NB4 (cell line): ENCODE results near the gene ACACA.
"Not testable (repeated sequence)": the region's sequence is repeated elsewhere in the genome, so short reads cannot be mapped to it uniquely, and the experiment has no call there.

Experiments used
- DNase-seq: peaks from one replicate; pipeline ENCODE4 v3.0.0; 2010; ENCODE audit warnings: low read depth
- H3K4me3 ChIP-seq: one replicate; pipeline ENCODE4 v1.5.1; 2011; ENCODE audit warnings: mild to moderate bottlenecking, low read depth, low read length, moderate library complexity
- MYC ChIP-seq: IDR thresholded peaks from 2 replicates; pipeline ENCODE4 v1.6.1; 2011; ENCODE audit warnings: low read depth, low read length
- POLR2A ChIP-seq: IDR thresholded peaks from 2 replicates; pipeline ENCODE4 v1.6.1; 2011; ENCODE audit warnings: mild to moderate bottlenecking; ENCODE audit not compliant: insufficient read length; ENCODE audit errors: extremely low read depth
- TF ChIP-seq, protein P1 (sequence below): IDR thresholded peaks from 2 replicates; pipeline ENCODE4 v1.6.1; 2011; ENCODE audit warnings: low read depth, low read length
- TF ChIP-seq, protein P2 (sequence below): IDR thresholded peaks from one replicate; pipeline ENCODE4 v1.5.1; 2012; ENCODE audit warnings: low read depth, low read length

Gene ACACA

DNA sequence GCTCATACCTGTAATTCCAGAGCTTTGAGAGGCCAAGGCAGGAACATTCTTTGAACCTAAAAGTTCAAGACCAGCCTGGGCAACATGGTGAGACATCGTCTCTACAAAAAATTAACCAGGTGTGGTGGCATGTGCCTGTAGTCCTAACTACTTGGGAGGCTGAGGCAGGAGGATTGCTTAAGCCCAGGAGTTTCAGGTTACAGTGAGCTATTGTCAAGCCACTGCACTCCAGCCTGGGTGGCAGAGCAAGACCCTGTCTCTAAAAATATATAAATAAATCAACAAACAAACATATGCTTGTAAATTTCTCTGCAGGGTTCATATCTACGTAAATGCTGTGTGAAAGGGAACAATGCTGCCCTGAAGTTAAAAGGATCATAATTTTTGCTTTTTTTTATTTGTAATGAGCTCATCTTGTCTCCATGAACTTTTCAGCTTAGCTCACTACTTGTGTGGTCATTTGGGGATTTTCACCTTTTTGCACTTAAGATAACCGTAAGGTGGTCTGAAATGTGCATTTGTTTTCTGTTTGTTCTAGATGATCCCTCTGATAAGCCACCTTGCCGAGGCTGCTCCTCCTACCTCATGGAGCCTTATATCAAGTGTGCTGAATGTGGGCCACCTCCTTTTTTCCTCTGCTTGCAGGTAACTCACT, 16.5 kb upstream of the ACACA start:
- TF ChIP-seq POLR2A, result no peak
- TF ChIP-seq, protein P1, sequence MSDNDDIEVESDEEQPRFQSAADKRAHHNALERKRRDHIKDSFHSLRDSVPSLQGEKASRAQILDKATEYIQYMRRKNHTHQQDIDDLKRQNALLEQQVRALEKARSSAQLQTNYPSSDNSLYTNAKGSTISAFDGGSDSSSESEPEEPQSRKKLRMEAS, result no peak
- TF ChIP-seq MYC, result no peak
- TF ChIP-seq, protein P2, sequence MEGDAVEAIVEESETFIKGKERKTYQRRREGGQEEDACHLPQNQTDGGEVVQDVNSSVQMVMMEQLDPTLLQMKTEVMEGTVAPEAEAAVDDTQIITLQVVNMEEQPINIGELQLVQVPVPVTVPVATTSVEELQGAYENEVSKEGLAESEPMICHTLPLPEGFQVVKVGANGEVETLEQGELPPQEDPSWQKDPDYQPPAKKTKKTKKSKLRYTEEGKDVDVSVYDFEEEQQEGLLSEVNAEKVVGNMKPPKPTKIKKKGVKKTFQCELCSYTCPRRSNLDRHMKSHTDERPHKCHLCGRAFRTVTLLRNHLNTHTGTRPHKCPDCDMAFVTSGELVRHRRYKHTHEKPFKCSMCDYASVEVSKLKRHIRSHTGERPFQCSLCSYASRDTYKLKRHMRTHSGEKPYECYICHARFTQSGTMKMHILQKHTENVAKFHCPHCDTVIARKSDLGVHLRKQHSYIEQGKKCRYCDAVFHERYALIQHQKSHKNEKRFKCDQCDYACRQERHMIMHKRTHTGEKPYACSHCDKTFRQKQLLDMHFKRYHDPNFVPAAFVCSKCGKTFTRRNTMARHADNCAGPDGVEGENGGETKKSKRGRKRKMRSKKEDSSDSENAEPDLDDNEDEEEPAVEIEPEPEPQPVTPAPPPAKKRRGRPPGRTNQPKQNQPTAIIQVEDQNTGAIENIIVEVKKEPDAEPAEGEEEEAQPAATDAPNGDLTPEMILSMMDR, result no peak
- DNase-seq, result no peak
- no peak overlapping the region for H3K4me3 ChIP-seq

DNA sequence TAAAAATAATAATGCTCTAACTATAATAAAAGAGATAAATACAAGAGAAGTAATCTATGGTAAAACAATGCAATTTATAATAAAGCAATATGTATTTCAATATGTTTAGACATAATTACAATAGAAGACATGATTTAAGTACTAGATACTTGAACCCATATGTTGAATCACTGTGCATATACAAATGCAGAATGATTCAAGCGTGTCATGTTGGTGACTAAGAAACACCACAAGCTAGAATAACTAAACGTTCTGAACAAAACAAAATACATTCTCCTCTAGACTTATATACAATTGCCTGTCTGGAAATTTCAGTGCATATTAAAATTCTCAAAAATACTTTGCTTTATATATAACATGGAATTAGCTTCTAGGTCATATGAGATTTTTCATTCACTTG, 11.2 kb upstream of the ACACA start:
- no peak for TF ChIP-seq MYC
- TF ChIP-seq, protein P2, result no peak
- TF ChIP-seq, protein P1, result no peak
- TF ChIP-seq POLR2A, result no peak
- no peak for DNase-seq
- no peak overlapping the region for H3K4me3 ChIP-seq

DNA sequence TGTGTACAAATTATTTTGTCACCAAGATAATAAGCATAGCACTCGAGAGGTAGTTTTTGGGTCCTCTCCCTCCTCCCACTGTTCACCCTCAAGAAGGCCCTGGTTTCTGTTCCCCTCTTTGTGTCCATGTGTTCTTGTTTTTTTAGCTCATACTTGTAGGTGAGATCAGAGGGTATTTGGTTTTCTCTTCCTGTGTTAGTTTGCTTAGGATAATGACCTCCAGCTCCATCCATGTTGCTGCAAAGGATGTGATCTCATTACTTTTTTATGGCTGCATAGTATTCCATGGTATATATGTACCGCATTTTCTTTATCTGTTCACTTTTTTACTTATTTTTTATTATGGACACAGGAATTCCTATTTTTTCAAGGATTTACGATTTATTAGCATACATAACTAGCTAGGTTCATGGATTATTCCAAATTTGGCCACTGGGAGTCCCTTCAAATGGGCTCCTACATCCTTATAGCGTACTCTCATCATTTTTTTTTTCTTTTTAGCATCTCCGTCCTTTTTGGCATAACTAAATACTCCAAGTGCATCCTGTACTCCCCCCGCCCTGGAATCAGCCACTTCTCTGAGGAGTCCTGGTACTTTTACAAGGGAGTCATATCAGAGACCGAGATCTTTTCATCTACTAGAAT, 7.4 kb upstream of the ACACA start:
- H3K4me3 ChIP-seq, result no peak overlapping the region
- no peak for DNase-seq
- TF ChIP-seq POLR2A, result no peak
- TF ChIP-seq, protein P1, result no peak
- TF ChIP-seq, protein P2, result no peak
- no peak for TF ChIP-seq MYC

GRCh38 chr17:37410357-37410756, 3.7 kb upstream of the ACACA start:
- TF ChIP-seq POLR2A, result no peak
- TF ChIP-seq MYC, result no peak
- TF ChIP-seq, protein P2, result no peak
- TF ChIP-seq, protein P1, result no peak
- DNase-seq, result no peak
- H3K4me3 ChIP-seq, result no peak overlapping the region

GRCh38 chr17:37408145-37408479, 1.5 kb upstream of the ACACA start:
- H3K4me3 ChIP-seq, result peak overlapping the region; percentile 88
- DNase-seq, result not testable (repeated sequence)

DNA sequence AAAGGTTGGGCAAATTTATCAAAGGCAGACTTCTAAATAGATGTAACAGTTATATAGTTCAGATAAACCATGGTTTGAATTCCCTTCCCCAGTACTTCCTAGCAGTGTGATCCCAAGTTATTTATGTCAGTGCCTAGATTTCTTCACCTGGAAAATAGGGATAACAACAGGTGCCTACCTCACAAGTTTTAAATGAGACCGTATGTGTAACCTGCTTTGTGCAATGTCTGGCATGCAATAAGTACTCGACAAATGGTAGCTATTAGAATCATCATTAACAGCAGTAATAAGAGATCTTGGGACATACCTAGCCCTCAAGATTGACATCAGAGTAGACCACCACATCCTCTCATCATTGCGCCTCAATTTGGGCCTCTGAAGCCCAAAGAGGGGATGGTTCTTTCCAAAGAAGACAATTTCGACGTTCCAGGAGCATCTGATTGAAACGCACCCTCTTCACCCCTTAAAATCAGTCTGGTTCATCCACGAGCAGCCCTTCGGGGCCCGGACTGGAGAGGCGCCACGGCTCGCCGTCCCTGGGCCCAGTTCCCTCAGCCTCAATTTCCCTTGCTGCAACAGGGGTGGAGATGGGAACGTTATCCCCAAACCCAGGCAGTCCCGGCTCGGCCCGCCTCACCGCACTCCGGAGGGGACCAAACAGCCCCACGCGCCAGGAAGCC, 541 bp downstream of the ACACA start:
- TF ChIP-seq, protein P1, result no peak
- no peak for TF ChIP-seq POLR2A
- TF ChIP-seq, protein P2, result no peak
- no peak for TF ChIP-seq MYC
- H3K4me3 ChIP-seq, result peak overlapping the region; percentile 99
- no peak for DNase-seq

DNA sequence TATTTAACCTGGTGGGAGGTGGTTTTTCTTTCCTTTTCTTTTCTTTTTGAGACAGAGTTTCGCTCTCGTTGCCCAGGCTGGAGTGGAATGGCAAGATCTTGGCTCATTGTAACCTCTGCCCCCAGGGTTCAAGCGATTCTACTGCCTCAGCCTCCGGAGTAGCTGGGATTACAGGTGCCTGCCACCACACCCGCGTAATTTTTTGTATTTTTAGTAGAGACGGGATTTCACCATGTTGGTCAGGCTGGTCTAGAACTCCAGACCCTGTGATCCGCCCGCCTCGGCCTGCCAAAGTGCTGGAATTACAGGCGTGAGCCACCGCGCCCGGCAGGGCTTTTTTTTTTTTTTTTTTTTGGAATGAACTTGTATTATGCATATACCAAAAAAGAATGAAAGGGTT, 1.1 kb downstream of the ACACA start:
- DNase-seq, result not testable (repeated sequence)

More for the DNA sequence above, 1.1 kb downstream of the ACACA start:
- H3K4me3 ChIP-seq, result peak overlapping the region; percentile 99
